ENCODE results near the gene TGFBR1.

- no peak for TF ChIP-seq EZH2 (IDR thresholded peaks at IDR 0.05; ENCODE audit: low read length, missing control alignments)
- no peak for TF ChIP-seq CTCF (conservative IDR thresholded peaks at IDR 0.05 in 1 of 2, IDR thresholded peaks at IDR 0.05 in 1 of 2; ENCODE audit: low read depth in 1 of 2, low read length in 2 of 2)
These were observed 14.4 kb upstream of the TGFBR1 start for GRCh38 chr9:99090336-99091130.
